ENCODE data around the gene AFAP1. TPM values are rescaled to one million over a fixed set of nuclear protein-coding genes. Genes with fewer than 3 reads are reported as not detected.

Gene AFAP1
- total RNA-seq, 2 donors from 2014 or later: 7.2 to 9.1 TPM

GRCh38 chr4:7757501-7758471 is 181.9 kb downstream of the AFAP1 start:
- no peaks in the 10 kb centered on the region for H3K36me3 Mint-ChIP-seq
- H3K9me3 Mint-ChIP-seq: no peaks in the 10 kb centered on the region
- ATAC-seq: no peak
- H3K27ac Mint-ChIP-seq: peak overlapping the region; percentile 34 to 46
- no peaks in the 10 kb centered on the region for H3K27me3 Mint-ChIP-seq
- H3K4me3 Mint-ChIP-seq: no peak overlapping the region
- DNase-seq (ENCODE audit: low spot score): no peak
- H3K4me1 Mint-ChIP-seq (ENCODE audit: low read depth in 2 of 2): peaks cover 10% of the 10 kb centered on the region in 2 donors

- DNase-seq (ENCODE audit: low spot score) (no peak), ATAC-seq (no peak)
- Mint-ChIP-seq H3K4me1 (ENCODE audit: low read depth in 2 of 2) (peaks cover 8 to 10% of the 10 kb centered on the region in 2 donors), H3K9me3 (no peaks in the 10 kb centered on the region), H3K27me3 (no peaks in the 10 kb centered on the region), H3K36me3 (no peaks in the 10 kb centered on the region), H3K4me3 (no peak overlapping the region), H3K27ac (no peak overlapping the region)
These were observed 182.9 kb downstream of the AFAP1 start for GRCh38 chr4:7756561-7757355.

- H3K36me3 Mint-ChIP-seq: no peaks in the 10 kb centered on the region
- no peak for ATAC-seq
- H3K27ac Mint-ChIP-seq: no peak overlapping the region
- no peaks in the 10 kb centered on the region for H3K27me3 Mint-ChIP-seq
- DNase-seq (ENCODE audit: low spot score): no peak
- H3K9me3 Mint-ChIP-seq: no peaks in the 10 kb centered on the region
- H3K4me3 Mint-ChIP-seq: no peak overlapping the region
- peaks cover 7 to 10% of the 10 kb centered on the region in 2 donors for H3K4me1 Mint-ChIP-seq (ENCODE audit: low read depth in 2 of 2)
These were observed 183.6 kb downstream of the AFAP1 start for GRCh38 chr4:7756071-7756470.

GRCh38 chr4:7755561-7755960 is 184.1 kb downstream of the AFAP1 start:
- peaks cover 7 to 10% of the 10 kb centered on the region in 2 donors for H3K4me1 Mint-ChIP-seq (ENCODE audit: low read depth in 2 of 2)
- H3K4me3 Mint-ChIP-seq: no peak overlapping the region
- DNase-seq (ENCODE audit: low spot score) (no peak), ATAC-seq (no peak)
- no peaks in the 10 kb centered on the region for H3K27me3 Mint-ChIP-seq
- no peak overlapping the region for H3K27ac Mint-ChIP-seq
- no peaks in the 10 kb centered on the region for H3K36me3 Mint-ChIP-seq
- no peaks in the 10 kb centered on the region for H3K9me3 Mint-ChIP-seq

- peaks cover 7 to 10% of the 10 kb centered on the region in 2 donors for H3K4me1 Mint-ChIP-seq (ENCODE audit: low read depth in 2 of 2)
- no peaks in the 10 kb centered on the region for H3K27me3 Mint-ChIP-seq
- no peaks in the 10 kb centered on the region for H3K9me3 Mint-ChIP-seq
- no peaks in the 10 kb centered on the region for H3K36me3 Mint-ChIP-seq
- DNase-seq (ENCODE audit: low spot score) (no peak), ATAC-seq (peak in 1 of 2 donors; percentile 22)
- no peak overlapping the region for H3K4me3 Mint-ChIP-seq
- H3K27ac Mint-ChIP-seq: no peak overlapping the region
These were observed 184.9 kb downstream of the AFAP1 start for GRCh38 chr4:7754565-7755262.

- DNase-seq (ENCODE audit: low spot score): no peak
- Mint-ChIP-seq H3K4me1 (ENCODE audit: low read depth in 2 of 2) (peaks cover 4 to 5% of the 10 kb centered on the region in 2 donors), H3K36me3 (no peaks in the 10 kb centered on the region), H3K27me3 (no peaks in the 10 kb centered on the region), H3K4me3 (no peak overlapping the region), H3K27ac (no peak overlapping the region), H3K9me3 (no peaks in the 10 kb centered on the region)
- no peak for ATAC-seq
These were observed 185.7 kb downstream of the AFAP1 start for GRCh38 chr4:7753931-7754465.

GRCh38 chr4:7753271-7753670 is 186.4 kb downstream of the AFAP1 start:
- DNase-seq (ENCODE audit: low spot score) (no peak), ATAC-seq (no peak)
- Mint-ChIP-seq H3K27ac (no peak overlapping the region), H3K9me3 (no peaks in the 10 kb centered on the region), H3K4me3 (no peak overlapping the region), H3K27me3 (no peaks in the 10 kb centered on the region), H3K4me1 (ENCODE audit: low read depth in 2 of 2) (peaks cover under 1 to 4% of the 10 kb centered on the region in 2 donors), H3K36me3 (no peaks in the 10 kb centered on the region)

GRCh38 chr4:7752649-7753048 is 187.0 kb downstream of the AFAP1 start:
- H3K4me3 Mint-ChIP-seq: no peak overlapping the region
- H3K4me1 Mint-ChIP-seq (ENCODE audit: low read depth in 2 of 2): peaks cover 0 to 4% of the 10 kb centered on the region in 2 donors
- DNase-seq (ENCODE audit: low spot score): no peak
- ATAC-seq: no peak
- no peak overlapping the region for H3K27ac Mint-ChIP-seq
- no peaks in the 10 kb centered on the region for H3K9me3 Mint-ChIP-seq
- peaks cover 0 to 3% of the 10 kb centered on the region in 2 donors for H3K27me3 Mint-ChIP-seq
- H3K36me3 Mint-ChIP-seq: no peaks in the 10 kb centered on the region

GRCh38 chr4:7750972-7751371 is 188.7 kb downstream of the AFAP1 start:
- H3K4me1 Mint-ChIP-seq (ENCODE audit: low read depth in 2 of 2): peaks cover 0 to 4% of the 10 kb centered on the region in 2 donors
- H3K36me3 Mint-ChIP-seq: no peaks in the 10 kb centered on the region
- ATAC-seq (no peak), DNase-seq (ENCODE audit: low spot score) (no peak)
- H3K27ac Mint-ChIP-seq: no peak overlapping the region
- peaks cover 0 to 4% of the 10 kb centered on the region in 2 donors for H3K27me3 Mint-ChIP-seq
- H3K4me3 Mint-ChIP-seq: no peak overlapping the region
- H3K9me3 Mint-ChIP-seq: no peaks in the 10 kb centered on the region

- H3K27ac Mint-ChIP-seq: no peak overlapping the region
- H3K4me1 Mint-ChIP-seq (ENCODE audit: low read depth in 2 of 2): peaks cover 0 to 4% of the 10 kb centered on the region in 2 donors
- H3K36me3 Mint-ChIP-seq: no peaks in the 10 kb centered on the region
- peaks cover 0 to 4% of the 10 kb centered on the region in 2 donors for H3K27me3 Mint-ChIP-seq
- no peak for DNase-seq (ENCODE audit: low spot score)
- no peak overlapping the region for H3K4me3 Mint-ChIP-seq
- ATAC-seq: no peak
- no peaks in the 10 kb centered on the region for H3K9me3 Mint-ChIP-seq
These were observed 189.1 kb downstream of the AFAP1 start for GRCh38 chr4:7750523-7750922.

- H3K27ac Mint-ChIP-seq: no peak overlapping the region
- no peak overlapping the region for H3K4me3 Mint-ChIP-seq
- ATAC-seq (no peak), DNase-seq (ENCODE audit: low spot score) (no peak)
- H3K9me3 Mint-ChIP-seq: no peaks in the 10 kb centered on the region
- no peaks in the 10 kb centered on the region for H3K4me1 Mint-ChIP-seq (ENCODE audit: low read depth in 2 of 2)
- no peaks in the 10 kb centered on the region for H3K36me3 Mint-ChIP-seq
- peaks cover 0 to 4% of the 10 kb centered on the region in 2 donors for H3K27me3 Mint-ChIP-seq
These were observed 192.1 kb downstream of the AFAP1 start for GRCh38 chr4:7747566-7747965.

- no peak for ATAC-seq
- H3K36me3 Mint-ChIP-seq: no peaks in the 10 kb centered on the region
- H3K4me3 Mint-ChIP-seq: no peak overlapping the region
- no peaks in the 10 kb centered on the region for H3K9me3 Mint-ChIP-seq
- H3K27me3 Mint-ChIP-seq: peaks cover 0 to 4% of the 10 kb centered on the region in 2 donors
- H3K27ac Mint-ChIP-seq: no peak overlapping the region
- DNase-seq (ENCODE audit: low spot score): no peak
- no peaks in the 10 kb centered on the region for H3K4me1 Mint-ChIP-seq (ENCODE audit: low read depth in 2 of 2)
These were observed 192.6 kb downstream of the AFAP1 start for GRCh38 chr4:7747062-7747385.

- Mint-ChIP-seq H3K27me3 (peaks cover 0 to 4% of the 10 kb centered on the region in 2 donors), H3K4me1 (ENCODE audit: low read depth in 2 of 2) (no peaks in the 10 kb centered on the region), H3K36me3 (no peaks in the 10 kb centered on the region), H3K9me3 (no peaks in the 10 kb centered on the region), H3K27ac (no peak overlapping the region), H3K4me3 (no peak overlapping the region)
- ATAC-seq: no peak
- no peak for DNase-seq (ENCODE audit: low spot score)
These were observed 193.2 kb downstream of the AFAP1 start for GRCh38 chr4:7746351-7747061.
